ENCODE data around the gene KIRREL2.
"Not testable (repeated sequence)": the region's sequence is repeated elsewhere in the genome, so short reads cannot be mapped to it uniquely, and the experiment has no call there.

KIRREL2 gene

DNA sequence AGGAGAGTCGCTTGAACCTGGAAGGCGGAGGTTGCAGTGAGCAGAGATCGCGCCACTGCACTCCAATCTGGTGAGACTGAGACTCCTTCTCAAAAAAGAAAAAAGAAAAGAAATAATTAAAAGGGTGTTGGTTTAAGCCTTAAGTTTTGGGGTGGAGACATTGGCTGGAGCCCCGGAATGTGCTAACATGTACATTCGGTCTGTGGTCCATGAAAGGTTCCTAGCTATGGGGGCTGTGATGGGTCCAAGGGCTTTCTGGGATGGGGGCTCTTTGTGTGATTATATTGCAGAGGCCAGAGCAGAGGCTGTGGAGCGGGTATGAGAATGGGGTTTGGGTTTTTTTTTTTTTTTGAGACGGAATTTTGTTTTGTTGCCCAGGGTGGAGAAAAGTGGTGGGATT, 29.2 kb downstream of the KIRREL2 start:
- no peak overlapping the region for H3K4me3 ChIP-seq (ENCODE audit: low read depth, low read length)
- TF ChIP-seq, protein P1, sequence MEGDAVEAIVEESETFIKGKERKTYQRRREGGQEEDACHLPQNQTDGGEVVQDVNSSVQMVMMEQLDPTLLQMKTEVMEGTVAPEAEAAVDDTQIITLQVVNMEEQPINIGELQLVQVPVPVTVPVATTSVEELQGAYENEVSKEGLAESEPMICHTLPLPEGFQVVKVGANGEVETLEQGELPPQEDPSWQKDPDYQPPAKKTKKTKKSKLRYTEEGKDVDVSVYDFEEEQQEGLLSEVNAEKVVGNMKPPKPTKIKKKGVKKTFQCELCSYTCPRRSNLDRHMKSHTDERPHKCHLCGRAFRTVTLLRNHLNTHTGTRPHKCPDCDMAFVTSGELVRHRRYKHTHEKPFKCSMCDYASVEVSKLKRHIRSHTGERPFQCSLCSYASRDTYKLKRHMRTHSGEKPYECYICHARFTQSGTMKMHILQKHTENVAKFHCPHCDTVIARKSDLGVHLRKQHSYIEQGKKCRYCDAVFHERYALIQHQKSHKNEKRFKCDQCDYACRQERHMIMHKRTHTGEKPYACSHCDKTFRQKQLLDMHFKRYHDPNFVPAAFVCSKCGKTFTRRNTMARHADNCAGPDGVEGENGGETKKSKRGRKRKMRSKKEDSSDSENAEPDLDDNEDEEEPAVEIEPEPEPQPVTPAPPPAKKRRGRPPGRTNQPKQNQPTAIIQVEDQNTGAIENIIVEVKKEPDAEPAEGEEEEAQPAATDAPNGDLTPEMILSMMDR (IDR thresholded peaks at IDR 0.05; ENCODE audit: low read depth, low read length): no peak

DNA sequence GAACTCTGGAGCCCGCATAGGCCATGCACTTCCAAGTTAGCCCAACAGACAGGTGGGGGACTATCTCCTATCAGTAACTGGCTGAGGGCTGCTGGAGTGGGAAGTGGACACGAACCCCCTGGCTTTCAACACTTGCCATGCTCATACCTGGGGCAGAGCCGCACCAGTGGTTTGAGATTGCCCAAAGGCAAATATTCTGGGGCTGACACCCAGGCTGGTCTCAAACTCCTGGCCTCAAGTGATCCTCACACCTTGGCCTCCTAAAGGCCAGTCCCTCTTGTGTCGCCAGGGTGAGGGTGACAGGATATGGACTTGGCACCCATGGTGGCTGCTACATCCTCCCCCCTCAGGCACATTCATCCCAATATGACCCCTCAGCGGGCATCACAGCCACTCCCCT, 30.5 kb downstream of the KIRREL2 start:
- TF ChIP-seq, protein P1 (IDR thresholded peaks at IDR 0.05; ENCODE audit: low read depth, low read length): no peak

DNA sequence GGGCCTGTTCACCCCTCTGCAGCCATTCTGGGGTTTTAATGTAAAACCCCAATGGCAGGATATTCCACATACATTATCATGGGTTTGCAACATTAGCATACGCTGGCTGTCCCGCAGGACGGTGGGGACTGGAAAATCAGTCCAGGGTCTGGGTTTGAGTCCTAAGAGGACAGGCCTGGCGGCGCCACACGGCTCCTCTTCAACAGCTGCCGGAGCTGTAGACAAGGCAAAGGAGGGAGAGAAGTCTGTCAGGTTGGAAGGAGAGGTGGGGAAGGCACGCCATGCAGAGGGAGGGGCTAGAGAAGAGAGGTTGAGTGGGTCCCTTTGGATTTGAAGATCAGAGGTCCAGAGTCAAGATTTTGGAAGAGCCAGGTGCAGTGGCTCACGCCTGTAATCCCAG, 31.7 kb downstream of the KIRREL2 start:
- TF ChIP-seq, protein P1 (IDR thresholded peaks at IDR 0.05; ENCODE audit: low read depth, low read length): no peak
- no peak overlapping the region for H3K4me3 ChIP-seq (ENCODE audit: low read depth, low read length)

More for the DNA sequence above, 30.5 kb downstream of the KIRREL2 start:
- no peak overlapping the region for H3K4me3 ChIP-seq (ENCODE audit: low read depth, low read length)

DNA sequence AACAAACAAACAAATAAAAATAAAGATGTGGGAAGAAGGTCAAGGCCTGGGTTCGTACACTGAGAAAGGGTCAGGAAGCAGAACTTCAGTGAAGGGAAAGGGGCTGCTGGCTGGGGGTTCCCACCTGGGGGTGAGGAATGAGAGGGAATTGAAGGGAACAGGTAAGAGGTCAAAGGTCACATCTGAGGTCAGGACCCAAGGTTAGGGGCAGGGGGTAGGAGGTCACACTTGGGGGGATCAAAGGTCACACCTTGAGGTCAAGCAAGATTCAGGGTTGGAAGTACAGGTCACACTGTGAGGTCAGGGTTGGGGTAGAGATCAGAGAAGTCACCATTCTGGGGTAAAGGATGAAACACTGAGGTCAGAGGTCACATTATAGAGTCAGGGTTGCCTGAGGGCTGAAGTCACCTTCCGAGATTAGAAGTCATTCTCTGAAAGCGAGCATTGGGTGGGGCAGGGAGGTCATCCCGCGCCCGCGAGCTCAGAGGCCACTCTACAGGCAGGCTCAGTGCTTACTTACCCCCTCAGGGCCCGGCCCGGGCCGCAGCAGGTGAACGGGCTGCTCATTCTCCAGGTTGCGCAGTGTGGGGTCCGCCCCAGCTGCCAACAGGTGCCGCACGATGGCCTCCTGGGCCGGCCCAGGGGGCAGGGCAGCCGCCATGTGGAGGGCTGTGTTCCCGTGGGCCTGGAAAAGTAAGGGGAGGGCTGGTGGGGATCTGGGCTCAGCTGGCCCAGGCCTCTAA, 32.8 kb downstream of the KIRREL2 start:
- H3K4me3 ChIP-seq (ENCODE audit: low read depth, low read length): no peak overlapping the region
- TF ChIP-seq, protein P1 (IDR thresholded peaks at IDR 0.05; ENCODE audit: low read depth, low read length): no peak

DNA sequence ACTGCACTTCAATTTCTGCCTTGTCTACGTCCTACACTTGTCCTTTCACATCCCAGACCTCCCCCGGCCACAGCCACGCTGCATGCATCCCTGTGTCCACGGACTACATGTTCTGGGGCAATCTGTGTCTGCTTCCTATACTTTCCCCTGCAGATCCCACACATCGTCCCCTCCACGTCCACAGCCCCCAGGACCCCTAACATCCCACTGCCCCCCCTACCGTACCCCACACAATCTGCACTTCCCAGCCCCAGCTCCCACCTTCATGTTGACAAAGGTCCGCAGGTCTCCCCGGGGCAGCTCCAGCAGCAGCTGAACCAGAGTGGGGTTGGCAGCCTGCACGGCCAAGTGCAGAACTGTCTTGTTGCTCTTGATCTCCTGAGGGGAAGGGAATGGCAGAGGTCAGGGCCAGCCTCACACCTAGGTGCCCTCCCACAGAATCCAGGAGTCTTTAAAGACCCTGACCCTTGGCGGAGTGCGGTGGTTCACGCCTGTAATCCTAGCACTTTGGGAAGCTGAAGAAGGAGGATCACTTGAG, 33.5 kb downstream of the KIRREL2 start:
- H3K4me3 ChIP-seq (ENCODE audit: low read depth, low read length): no peak overlapping the region
- TF ChIP-seq, protein P1 (IDR thresholded peaks at IDR 0.05; ENCODE audit: low read depth, low read length): no peak

DNA sequence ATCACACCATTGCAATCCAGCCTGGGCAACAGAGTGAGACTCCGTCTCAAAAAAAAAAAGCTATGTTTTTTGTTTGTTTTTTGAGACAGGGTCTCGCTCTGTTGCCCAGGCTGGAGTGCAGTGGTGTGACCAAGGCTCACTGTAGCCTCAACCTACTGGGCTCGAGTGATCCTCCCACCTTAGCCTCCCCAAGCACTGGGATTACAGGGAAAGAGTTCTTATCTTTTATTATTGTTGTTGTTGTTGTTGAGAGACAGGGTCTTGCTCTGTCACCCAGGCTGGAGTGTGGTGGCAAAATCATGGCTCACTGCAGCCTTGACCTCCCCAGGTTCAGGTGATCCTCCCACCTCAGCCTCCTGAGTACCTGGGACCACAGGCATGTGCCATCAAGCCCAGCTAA, 35.1 kb downstream of the KIRREL2 start:
- H3K4me3 ChIP-seq (ENCODE audit: low read depth, low read length): not testable (repeated sequence)

DNA sequence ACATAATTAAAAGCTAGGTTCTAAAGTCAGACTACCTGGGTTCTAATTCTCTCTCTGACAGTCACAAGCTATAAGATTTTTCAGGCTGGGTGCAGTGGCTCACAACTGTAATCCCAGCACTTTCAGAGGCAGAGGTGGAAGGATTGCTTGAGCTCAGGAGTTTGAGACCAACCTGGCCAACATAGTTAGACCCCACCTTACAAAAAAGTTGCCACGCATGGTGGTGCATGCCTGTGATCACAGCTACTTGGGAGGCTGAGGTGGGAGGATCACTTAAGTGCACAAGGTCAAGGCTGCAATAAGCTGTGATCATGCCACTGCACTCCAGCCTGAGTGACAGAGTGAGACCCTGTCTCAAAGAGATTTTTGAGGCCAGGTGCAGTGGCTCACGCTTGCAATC, 37.6 kb downstream of the KIRREL2 start:
- H3K4me3 ChIP-seq (ENCODE audit: low read depth, low read length): no peak overlapping the region
- TF ChIP-seq, protein P1 (IDR thresholded peaks at IDR 0.05; ENCODE audit: low read depth, low read length): no peak

Measured in WI38 (cell line).